Panc1 (cell line): ENCODE results near the gene ZNF160.

ENCODE experiments used
- POLR2AphosphoS5 ChIP-seq: IDR thresholded peaks from 2 replicates; pipeline ENCODE4 v1.6.1; 2012; ENCODE audit warnings: mild to moderate bottlenecking, low read depth, low read length, moderate library complexity
- REST ChIP-seq, 2 experiments: IDR thresholded peaks; 2 replicates each; pipeline ENCODE4 v1.6.1; 2011 to 2012; ENCODE audit warnings: low read depth in 2 of 2, control low read depth in 1 of 2, low read length in 1 of 2, mild to moderate bottlenecking in 1 of 2, moderate library complexity in 1 of 2; ENCODE audit not compliant: insufficient read depth in 1 of 2
- TCF7L2 ChIP-seq: IDR thresholded peaks from 2 replicates; pipeline ENCODE4 v1.6.1; 2011; ENCODE audit warnings: mild to moderate bottlenecking, low read depth, low read length, inconsistent platforms
- TF ChIP-seq, protein P1 (sequence below): fragments of 450-650 bp; IDR thresholded peaks from 2 replicates; pipeline ENCODE4 v1.5.1; 2017; ENCODE audit warnings: mild to moderate bottlenecking

DNA sequence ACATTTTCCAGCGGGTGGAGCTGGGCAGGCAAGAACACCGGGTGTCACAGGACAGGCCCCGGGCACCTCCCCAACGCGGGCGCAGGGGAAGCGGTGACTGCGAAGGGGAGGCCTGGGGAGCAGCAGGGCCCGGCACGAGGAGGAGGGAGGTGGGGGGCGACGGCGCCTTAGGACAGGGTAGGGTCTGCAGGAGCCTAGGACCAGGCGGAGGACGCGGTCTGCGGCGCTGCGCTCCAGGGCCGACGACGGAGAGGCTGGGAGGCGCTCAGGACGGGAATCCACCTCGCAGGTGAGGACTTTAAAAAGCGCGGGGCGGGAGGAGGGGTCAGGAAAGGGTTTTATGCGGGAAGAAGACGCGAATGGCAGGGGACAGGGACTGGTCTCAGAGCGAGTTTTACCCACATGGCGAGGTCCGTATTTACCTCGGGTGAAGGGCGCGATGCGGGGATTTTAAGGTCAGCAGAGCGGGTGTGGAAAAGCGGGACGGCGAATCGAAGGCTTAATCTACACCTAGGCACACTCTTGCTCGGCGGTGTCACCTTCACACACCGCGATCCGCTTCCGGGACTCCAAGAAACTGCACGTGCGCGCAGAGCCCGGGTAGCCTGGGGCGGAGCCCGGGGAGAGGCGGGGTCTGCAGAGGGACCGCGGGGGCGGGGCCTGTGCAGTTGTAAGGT, 45.2 kb downstream of the ZNF160 start:
- TF ChIP-seq, protein P1, sequence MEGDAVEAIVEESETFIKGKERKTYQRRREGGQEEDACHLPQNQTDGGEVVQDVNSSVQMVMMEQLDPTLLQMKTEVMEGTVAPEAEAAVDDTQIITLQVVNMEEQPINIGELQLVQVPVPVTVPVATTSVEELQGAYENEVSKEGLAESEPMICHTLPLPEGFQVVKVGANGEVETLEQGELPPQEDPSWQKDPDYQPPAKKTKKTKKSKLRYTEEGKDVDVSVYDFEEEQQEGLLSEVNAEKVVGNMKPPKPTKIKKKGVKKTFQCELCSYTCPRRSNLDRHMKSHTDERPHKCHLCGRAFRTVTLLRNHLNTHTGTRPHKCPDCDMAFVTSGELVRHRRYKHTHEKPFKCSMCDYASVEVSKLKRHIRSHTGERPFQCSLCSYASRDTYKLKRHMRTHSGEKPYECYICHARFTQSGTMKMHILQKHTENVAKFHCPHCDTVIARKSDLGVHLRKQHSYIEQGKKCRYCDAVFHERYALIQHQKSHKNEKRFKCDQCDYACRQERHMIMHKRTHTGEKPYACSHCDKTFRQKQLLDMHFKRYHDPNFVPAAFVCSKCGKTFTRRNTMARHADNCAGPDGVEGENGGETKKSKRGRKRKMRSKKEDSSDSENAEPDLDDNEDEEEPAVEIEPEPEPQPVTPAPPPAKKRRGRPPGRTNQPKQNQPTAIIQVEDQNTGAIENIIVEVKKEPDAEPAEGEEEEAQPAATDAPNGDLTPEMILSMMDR = no peak
- TF ChIP-seq POLR2AphosphoS5 = no peak
- no peak for TF ChIP-seq REST (IDR thresholded peaks at IDR 0.05; ENCODE audit: insufficient read depth in 1 of 2, low read depth in 2 of 2, low read length in 1 of 2)
- TF ChIP-seq TCF7L2 = no peak
